Measurements from ENCODE around the gene DENND1A. TPM values are rescaled to one million over a fixed set of nuclear protein-coding genes. Genes with fewer than 3 reads are reported as not detected.

The DENND1A gene
- total RNA-seq, 1 donor from 2014 or later = 19.9 TPM

DNA sequence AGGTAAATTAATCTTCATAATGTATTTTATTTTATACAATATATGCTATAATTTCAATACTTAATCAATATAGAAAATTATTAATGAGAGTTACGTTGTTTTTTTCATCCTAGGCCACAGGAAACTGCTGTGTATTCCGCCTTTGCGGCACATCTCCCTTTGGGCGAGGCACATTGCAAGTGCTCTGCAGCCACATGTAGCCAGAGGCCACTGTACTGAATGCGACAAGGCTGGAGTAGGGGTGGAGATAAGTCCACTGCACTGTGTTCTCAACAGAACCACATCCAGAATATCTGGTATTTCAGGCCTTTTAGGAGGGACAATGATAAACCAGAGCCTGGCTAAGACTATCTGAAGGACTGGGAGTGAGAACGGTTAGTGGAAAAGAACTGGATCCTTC lies 439.2 kb downstream of the DENND1A start:
- Mint-ChIP-seq H3K4me1 (ENCODE audit: unreplicated experiment) (peaks cover 19% of the 10 kb centered on the region), H3K27me3 (peaks cover 3% of the 10 kb centered on the region), H3K27ac (no peak overlapping the region)

DNA sequence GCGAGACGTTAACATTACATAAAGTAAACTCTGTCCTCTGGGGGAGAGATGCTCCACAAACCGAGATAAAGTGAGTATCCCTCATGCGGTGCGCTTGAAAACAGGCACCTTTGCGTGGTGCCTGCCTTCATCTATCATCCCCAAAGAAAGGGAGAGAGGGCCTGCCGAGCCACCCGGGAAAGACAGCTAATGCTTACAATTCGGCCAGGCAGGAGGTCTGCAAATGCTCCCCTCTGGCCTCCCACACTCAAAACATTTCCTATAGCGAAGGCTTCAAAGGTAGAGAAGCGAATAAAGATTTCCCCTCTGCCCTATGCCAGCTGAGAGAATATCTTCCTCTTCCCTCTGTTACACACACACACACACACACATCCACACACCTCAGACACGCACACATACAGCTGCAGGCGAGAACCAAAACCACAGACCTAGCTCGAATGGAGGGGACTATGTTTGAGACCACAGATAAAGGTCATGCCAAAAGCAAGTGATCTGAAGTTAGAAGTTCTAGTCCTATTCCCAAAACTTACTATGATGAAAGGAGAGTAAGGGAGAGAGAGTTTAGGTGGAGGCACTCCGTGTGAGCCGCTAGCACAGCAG lies 441.1 kb downstream of the DENND1A start:
- TF ChIP-seq, protein P1, sequence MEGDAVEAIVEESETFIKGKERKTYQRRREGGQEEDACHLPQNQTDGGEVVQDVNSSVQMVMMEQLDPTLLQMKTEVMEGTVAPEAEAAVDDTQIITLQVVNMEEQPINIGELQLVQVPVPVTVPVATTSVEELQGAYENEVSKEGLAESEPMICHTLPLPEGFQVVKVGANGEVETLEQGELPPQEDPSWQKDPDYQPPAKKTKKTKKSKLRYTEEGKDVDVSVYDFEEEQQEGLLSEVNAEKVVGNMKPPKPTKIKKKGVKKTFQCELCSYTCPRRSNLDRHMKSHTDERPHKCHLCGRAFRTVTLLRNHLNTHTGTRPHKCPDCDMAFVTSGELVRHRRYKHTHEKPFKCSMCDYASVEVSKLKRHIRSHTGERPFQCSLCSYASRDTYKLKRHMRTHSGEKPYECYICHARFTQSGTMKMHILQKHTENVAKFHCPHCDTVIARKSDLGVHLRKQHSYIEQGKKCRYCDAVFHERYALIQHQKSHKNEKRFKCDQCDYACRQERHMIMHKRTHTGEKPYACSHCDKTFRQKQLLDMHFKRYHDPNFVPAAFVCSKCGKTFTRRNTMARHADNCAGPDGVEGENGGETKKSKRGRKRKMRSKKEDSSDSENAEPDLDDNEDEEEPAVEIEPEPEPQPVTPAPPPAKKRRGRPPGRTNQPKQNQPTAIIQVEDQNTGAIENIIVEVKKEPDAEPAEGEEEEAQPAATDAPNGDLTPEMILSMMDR (conservative IDR thresholded peaks at IDR 0.05) = no peak
- H3K27me3 Mint-ChIP-seq = no peaks in the 10 kb centered on the region
- H3K4me1 Mint-ChIP-seq (ENCODE audit: unreplicated experiment) = peaks cover 26% of the 10 kb centered on the region
- H3K9me3 Mint-ChIP-seq = no peaks in the 10 kb centered on the region
- no peak overlapping the region for H3K27ac Mint-ChIP-seq
- no peak overlapping the region for H3K4me3 Mint-ChIP-seq
- no peaks in the 10 kb centered on the region for H3K36me3 Mint-ChIP-seq
- no peak for DNase-seq (ENCODE audit: extremely low spot score, unreplicated experiment)

More for the DNA sequence above, 439.2 kb downstream of the DENND1A start:
- Mint-ChIP-seq H3K9me3 (no peaks in the 10 kb centered on the region), H3K4me3 (no peak overlapping the region), H3K36me3 (no peaks in the 10 kb centered on the region)
- no peak for DNase-seq (ENCODE audit: extremely low spot score, unreplicated experiment)
- TF ChIP-seq, protein P1 (conservative IDR thresholded peaks at IDR 0.05) = no peak

DNA sequence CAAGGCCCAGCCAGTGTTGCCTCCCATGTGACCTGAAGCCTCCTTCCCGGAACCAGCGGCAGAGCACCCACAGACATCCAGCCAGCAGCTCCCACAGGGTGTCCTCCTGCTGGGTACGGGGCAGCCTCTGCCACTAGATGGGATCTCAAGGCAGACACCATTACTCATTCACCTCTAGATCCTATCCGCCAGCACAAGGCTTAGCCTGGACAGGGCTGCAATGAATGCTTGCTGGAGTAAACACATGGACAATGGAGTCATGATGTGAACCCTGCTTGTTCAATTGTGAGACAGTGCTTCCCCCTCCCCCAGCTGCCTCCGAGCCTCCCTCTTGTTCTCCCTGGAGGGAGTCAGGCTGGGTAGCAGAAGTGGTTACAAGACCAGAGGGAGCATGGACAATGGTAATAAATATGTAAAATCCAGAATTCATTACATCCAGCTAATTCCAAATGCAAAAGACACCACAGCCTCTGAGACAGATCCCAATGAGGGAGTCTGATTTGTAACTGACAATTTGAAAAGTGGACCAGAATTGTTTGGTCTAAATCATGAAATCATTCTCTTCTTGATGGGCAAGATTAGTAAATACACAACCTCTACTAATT lies 441.9 kb downstream of the DENND1A start:
- Mint-ChIP-seq H3K4me3 (no peak overlapping the region), H3K27me3 (no peaks in the 10 kb centered on the region), H3K36me3 (no peaks in the 10 kb centered on the region), H3K9me3 (no peaks in the 10 kb centered on the region), H3K4me1 (ENCODE audit: unreplicated experiment) (peaks cover 27% of the 10 kb centered on the region), H3K27ac (no peak overlapping the region)
- no peak for DNase-seq (ENCODE audit: extremely low spot score, unreplicated experiment)
- TF ChIP-seq, protein P1 (conservative IDR thresholded peaks at IDR 0.05) = no peak

DNA sequence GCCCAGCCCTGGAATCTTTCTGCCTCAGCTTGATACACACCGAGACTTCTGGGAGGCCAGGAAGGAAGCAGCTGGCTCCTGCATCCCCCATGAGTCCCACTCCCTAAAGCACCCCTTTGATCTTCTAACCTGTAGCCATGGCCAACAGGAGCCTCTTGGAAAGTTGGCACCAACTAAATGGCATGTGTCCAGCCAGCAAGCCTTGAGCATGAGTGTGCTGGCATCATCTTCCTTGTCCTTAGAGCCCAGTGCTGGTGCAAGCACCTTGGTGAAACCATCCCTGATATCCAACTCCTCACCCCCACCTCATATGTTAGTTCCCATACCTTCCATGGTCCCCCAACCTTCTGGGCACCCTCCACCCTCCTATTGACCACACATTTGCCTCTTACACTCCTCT lies 443.5 kb downstream of the DENND1A start:
- H3K4me3 Mint-ChIP-seq = no peak overlapping the region
- no peak overlapping the region for H3K27ac Mint-ChIP-seq
- no peak for DNase-seq (ENCODE audit: extremely low spot score, unreplicated experiment)
- TF ChIP-seq, protein P1 (conservative IDR thresholded peaks at IDR 0.05) = no peak
- H3K27me3 Mint-ChIP-seq = no peaks in the 10 kb centered on the region
- peaks cover 27% of the 10 kb centered on the region for H3K4me1 Mint-ChIP-seq (ENCODE audit: unreplicated experiment)
- no peaks in the 10 kb centered on the region for H3K9me3 Mint-ChIP-seq
- no peaks in the 10 kb centered on the region for H3K36me3 Mint-ChIP-seq

DNA sequence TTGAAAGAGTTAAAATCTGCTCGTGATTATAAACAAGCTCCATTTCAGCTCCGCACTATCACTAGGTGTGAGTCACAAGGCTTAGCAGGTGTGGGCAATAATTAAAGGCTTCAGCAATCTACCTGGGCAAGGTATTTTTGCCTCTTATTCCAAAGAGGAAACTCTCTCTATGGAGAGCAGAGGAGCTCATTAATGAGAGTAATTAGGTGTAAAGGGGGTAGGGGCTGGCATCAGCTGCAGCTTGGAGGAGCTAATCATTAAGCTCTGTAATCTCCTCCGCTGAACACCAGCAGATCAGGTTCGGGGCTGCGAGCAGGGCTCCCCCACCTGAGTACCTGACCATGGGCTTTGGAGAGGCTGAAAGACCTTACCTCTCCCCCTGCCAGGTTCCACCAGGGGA lies 444.7 kb downstream of the DENND1A start:
- H3K27me3 Mint-ChIP-seq = no peaks in the 10 kb centered on the region
- TF ChIP-seq, protein P1 (conservative IDR thresholded peaks at IDR 0.05) = no peak
- no peak for DNase-seq (ENCODE audit: extremely low spot score, unreplicated experiment)
- no peak overlapping the region for H3K27ac Mint-ChIP-seq
- no peaks in the 10 kb centered on the region for H3K36me3 Mint-ChIP-seq
- no peaks in the 10 kb centered on the region for H3K9me3 Mint-ChIP-seq
- no peak overlapping the region for H3K4me3 Mint-ChIP-seq
- peaks cover 31% of the 10 kb centered on the region for H3K4me1 Mint-ChIP-seq (ENCODE audit: unreplicated experiment)
